Right renal cortex interstitium (tissue), 3 donors: Measurements from ENCODE around the gene ARHGAP24. TPM values are rescaled to one million over a fixed set of nuclear protein-coding genes. Genes with fewer than 3 reads are reported as not detected.
A peak's percentile ranks its signal among the peaks of the same experiment; 100 is the strongest.
"Not testable (repeated sequence)": the region's sequence is repeated elsewhere in the genome, so short reads cannot be mapped to it uniquely, and the experiment has no call there.

Experiments
- DNase-seq, 3 donors: peaks; one replicate each; pipeline ENCODE4 v3.0.0-alpha.2; 2013; ENCODE audit warnings: low read depth in 3 of 3, low spot score in 2 of 3
- polyA plus RNA-seq, 3 donors: library from polyadenylated mRNA; unstranded; fragments of 120-200 nt; gene quantifications; one replicate each; pipeline ENCODE4 v1.2.1, GENCODE V29; 2013; ENCODE audit not compliant: insufficient read length in 3 of 3

ARHGAP24 gene
- polyA plus RNA-seq, 3 donors = 130 to 142 (median 138) TPM

DNA sequence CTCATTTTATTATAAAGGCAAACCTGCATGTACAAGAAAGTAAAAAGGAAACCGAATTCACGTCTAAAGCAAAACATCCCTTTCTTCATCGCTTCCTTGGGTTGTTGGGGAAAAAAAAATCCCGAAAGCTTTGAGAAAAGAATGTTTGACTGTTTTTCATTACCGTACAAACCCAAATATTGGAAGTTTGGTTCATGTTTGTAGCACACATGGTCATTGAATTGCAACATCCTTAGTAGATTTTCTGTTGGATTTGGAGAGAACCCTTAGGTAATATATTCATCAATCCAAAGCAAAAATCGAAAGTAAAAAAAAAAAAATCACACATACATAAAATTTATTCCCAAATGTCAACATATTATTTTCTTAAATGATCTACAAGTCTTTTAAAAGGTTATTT is 464.6 kb downstream of the ARHGAP24 start:
- no peak for DNase-seq

DNA sequence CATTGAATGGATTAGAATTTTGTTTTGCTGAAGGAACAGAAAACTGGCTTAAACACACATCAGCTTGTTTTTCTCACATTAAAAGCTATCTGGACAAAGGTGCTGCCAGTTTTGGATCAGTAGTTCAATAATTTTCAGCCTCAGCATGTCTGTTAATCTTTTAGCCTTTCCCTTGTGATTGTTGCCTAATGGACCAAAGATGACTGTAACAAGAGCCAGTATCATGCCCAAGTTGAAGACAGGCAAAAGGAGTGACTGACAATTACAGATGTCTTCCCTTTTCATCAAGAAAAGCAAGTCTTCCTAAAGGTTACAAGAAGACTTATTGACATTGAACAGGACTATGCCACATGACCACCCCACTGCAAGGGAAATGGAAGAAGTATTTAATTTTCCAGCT is 465.2 kb downstream of the ARHGAP24 start:
- no peak for DNase-seq

DNA sequence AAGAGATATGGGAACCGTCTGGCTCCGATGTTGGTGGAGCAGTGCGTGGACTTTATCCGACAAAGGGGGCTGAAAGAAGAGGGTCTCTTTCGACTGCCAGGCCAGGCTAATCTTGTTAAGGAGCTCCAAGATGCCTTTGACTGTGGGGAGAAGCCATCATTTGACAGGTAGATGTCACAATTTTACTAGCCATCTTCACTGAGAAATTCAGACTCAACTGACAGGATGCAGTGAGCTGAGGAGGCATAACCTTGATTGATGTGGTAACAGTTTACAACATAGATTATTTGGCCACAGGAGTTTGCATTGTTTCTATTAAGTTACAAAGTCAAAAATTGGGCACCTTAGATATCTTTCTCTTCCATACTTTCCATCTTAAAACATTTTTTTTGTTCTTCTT is 467.2 kb downstream of the ARHGAP24 start:
- no peak for DNase-seq

DNA sequence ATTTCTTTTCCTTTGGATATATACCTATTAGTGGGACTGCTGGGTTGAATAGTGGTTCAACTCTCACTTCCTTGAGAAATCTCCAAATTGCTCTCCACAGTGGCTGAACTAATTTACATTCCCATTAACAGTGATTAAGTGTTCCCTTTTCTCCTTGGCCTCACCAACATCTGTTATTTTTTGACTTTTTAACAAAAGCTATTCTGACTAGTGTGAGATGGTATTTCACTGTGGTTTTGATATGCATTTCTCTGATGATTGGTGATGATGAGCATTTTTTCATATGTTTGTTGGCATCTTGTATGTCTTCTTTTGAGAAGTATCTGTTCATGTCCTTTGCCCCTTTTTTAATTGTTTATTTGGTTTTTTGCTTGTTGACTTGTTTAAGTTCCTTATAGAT is 471.9 kb downstream of the ARHGAP24 start:
- DNase-seq = no peak

DNA sequence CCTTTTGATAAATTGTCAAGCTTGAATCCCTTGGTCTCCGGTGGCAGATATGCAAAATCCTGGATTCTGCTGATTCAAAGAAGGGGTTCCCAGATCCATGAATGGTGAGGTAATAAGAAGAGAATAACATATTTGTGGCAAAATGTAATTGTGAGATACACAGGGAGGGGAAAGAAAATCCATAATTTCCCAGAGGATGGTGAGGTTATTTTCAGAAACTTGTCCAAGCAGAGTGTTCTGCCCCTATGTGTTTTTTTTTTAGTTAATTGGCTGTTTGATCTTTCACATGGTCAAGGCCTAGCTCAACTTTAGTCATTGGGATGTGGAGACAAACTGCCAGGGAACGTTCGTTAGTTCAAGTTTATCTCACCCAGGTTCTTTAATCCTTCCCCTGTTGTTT is 476.1 kb downstream of the ARHGAP24 start:
- DNase-seq = no peak

DNA sequence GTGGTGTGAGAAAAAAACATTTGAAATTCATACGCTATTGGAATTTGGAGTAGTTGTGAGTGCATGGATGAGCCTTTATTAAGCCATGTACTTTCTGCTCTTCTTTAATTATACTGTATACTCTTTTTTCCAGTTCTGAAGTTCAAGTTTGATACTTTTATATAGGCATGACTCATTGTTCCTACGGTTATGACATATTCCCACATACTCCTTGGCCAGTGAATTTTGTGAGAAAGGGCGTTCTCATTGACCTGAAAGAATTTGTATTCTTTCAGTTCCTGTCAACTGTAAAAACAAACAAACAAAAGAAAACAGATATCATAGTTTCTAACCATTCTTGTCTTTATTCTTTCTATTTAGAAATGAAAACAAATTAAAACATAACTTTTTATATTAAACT is 477.6 kb downstream of the ARHGAP24 start:
- no peak for DNase-seq

DNA sequence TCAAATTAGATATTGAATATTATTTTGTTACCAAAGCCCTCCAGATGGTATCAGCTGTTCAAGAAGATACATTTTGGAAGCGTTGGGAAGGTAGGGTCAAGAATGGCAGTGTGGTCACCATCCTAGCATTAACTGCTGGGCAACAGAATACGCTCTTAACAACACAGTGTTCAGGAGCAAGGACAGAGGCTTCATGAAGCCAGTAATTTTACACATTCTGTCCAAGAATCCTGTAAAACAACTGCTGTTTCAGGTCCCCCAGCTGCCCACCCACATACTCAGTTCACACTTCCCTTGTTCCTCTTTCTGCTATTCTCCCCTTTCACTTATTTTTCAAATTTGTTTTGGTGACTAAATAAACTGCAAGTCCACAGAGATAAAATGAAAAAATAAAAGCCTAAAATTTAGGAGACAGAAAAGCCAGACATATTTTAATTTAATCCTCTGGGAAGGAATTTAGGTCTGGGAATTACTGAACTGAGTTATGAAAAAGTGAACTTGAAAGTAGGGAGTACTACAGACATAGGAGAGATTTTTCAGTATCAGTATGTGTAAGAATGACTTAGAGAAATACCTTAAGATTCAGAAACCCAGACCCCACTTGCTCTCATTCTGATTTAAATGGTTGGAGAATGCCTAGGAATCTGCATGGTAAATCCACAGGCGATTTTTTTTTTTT is 478.2 kb downstream of the ARHGAP24 start:
- no peak for DNase-seq

DNA sequence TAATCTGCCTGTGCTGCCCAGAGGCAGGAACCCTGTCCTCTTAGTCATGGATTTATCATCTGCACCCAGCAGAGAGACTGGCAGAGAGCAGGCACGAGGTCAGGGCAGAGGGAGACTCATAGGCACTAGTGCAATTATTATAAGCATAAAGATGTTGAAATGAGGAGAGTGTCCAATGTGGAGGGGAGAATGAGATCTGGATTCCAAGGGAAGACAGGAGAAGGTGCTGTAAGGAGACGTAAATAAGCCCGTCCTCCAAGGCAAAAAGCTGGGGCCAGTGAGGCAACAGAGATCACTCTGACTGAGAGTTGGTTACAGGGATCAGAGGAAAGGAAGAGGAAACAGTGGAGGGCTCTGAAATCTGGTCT is 478.7 kb downstream of the ARHGAP24 start:
- no peak for DNase-seq

DNA sequence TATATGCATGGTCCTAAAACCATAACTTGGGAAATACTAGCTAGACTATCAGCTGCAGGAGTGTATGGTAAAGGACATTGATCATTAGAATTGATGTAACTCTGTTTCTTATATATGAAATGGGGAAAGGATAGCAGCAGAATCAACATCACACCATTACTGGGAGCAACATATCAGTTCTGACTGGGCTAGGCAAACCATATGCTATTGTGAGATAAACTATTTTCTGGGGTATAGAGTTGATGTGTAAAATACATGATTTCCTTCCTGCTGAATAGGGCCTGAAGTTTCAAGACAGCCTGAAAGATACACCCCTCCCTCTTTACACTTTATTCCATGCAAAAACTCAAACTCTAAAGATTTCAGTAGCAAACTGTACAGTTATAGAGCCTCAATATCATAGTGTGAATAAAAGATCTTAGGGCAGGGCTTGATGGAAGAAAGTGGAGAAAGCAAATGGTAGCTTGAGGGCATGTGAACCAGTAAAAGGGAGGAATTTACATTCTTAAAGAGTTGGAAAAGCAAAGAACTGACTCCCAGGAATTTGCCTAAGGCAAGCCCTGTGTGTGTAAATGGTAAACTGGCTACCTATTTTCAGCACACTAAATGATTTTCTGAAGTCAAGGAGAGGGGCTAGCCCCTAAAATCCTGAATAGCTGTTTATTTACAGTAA is 480.8 kb downstream of the ARHGAP24 start:
- DNase-seq = no peak

DNA sequence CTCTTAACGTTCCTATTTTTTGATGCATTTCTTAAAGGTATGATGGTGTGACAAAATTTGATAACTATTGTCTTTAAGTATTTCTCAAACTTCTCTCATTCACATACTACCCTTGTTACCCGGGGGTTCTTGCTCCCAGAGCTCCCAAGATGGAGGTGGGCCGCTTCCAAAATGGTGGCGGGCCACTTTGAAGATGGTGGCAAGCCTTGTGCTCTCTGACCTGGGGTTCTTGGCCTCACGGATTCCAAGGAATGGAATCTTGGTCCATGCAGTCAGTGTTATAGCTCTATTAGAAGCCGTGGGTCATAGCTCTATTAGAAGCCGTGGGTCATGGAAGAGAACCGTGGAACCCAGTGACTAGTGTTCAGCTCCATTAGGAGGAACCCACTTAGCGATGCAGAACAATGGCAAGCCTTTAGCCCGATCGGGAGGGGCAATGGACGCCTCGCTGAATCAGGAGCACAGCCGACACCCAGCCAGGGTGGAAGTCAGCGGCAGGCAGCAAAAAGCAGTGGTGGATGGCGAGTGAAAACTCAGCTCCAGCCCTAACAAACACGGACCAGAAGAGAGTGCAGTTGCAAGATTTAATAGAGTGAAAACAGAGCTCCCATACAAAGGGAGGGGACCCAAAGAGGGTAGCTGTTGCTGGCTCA is 481.5 kb downstream of the ARHGAP24 start:
- no peak for DNase-seq

DNA sequence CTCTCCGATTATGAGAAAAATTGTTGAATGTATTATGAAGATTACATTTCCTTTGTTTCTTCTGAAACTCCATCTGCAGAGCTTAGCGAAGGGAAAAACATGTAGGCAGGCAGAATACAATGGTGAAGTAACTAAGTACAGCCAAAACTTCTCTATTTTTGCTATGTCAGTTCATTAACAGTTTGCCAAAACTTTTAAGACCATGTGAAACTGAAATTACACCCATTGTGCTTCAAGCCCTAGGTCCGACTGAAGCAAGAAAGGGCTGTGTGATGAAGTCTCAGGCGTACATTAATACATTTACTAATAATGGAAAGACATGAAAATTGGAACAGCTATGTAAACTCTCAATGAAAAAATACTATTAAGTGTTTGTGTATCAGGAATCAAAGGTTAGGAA is 486.9 kb downstream of the ARHGAP24 start:
- DNase-seq = no peak

DNA sequence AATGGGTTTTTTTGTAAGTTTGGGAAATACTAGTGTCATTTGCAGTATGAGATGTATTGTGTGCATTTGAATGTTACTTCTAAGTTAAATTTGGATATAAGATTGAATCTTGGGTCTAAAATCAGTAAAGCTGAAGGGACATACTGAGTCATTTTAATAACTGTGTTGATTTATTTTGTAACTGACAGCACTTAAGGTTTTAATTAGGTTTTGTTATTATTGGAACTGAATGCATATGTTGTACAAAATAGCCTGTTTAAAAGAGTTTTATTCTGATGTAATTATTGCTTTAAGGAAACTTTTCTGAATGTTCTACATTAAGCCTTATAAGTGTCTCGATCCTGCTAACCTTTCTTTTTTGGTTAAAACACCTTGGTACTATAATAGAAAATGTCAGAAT is 488.3 kb downstream of the ARHGAP24 start:
- DNase-seq = no peak

DNA sequence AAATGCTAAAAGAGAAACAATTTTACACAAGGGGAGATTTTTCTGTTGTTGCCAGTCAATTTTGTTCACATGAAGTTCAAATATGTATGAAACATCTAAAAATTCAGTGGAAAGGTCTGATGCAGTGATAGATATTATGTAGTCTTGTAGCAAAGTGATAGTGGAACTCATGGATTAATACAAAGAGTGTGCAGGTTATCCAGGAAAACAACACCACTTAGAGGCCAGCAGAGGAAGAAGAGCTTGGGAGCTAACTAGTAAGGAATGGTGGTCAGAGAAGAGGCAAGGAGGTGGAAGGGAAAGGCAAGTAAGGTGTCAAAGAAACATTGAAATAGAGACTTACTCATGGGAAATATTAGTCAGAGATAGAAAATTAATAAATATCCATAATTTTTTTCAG is 489.3 kb downstream of the ARHGAP24 start:
- DNase-seq = no peak

DNA sequence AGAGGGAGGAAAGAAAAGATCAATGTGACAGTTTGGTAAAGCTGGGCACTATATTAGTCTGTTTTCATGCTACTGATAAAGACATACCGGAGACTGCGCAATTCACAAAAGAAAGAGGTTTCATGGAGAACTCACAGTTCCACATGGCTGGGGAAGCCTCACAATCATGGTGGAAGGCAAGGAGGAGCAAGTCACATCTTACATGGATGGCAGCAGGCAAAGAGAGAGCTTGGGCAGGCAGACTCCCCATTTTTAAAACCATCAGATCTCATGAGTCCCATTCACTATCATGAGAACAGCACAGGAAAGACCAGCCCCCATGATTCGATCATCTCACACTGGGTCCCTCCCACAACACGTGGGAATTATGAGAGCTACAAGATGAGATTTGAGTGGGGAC is 490.1 kb downstream of the ARHGAP24 start:
- DNase-seq = not testable (repeated sequence)

DNA sequence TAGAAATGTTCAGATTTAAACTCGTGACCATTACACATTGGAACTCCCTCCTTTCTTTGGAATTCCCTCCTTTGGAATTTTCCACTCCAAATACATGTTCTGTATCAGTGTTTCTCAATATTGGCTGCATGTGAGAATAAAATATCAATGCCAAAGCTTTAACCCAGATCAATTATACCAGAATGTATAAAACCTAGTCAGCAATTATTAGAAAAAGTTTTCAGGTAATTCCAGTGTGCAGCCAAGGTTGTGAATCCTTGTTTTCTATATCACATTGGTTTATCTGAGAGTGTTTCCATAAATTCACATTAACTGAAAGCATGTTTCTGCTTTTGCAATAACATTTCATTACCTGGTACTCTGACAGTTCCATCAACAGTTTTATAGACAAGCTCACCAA is 490.6 kb downstream of the ARHGAP24 start:
- no peak for DNase-seq

DNA sequence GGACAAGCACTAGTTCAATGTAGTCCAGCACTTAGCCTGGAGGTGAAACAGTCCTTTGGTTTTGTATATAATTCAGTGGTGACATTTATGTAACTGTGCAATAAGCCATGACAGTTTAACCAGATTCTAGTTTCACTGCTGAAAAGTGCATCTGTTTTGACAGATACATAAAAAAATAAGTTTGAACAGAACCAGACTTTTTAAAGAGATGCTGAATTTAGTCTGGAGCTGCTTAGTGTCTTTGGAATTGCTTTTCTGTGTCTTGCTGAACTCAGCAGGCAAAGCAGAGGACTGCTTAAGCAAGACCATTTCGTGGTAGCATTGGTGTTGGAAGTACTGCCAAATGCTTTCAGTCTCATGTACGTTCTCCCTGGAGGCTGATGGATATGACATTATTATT is 491.4 kb downstream of the ARHGAP24 start:
- no peak for DNase-seq

DNA sequence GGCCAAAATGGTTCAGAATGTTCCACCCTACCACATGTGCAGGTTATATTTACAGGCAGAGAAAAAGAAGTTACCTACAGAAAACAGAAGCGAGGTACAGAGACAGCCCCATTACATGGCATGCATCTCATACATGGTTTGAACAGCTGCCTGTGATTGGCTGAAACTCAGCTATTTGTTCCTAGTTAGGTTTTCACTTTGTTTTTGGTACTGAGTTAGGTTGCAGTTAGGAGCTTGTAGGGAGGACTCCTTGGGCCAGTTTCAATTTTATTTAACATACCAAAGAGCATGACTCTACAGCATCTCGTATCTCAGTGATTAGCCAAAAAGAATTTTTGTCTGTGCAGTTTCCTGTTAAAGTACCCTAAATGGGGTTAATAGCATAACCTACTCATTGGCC is 492.9 kb downstream of the ARHGAP24 start:
- DNase-seq = no peak

DNA sequence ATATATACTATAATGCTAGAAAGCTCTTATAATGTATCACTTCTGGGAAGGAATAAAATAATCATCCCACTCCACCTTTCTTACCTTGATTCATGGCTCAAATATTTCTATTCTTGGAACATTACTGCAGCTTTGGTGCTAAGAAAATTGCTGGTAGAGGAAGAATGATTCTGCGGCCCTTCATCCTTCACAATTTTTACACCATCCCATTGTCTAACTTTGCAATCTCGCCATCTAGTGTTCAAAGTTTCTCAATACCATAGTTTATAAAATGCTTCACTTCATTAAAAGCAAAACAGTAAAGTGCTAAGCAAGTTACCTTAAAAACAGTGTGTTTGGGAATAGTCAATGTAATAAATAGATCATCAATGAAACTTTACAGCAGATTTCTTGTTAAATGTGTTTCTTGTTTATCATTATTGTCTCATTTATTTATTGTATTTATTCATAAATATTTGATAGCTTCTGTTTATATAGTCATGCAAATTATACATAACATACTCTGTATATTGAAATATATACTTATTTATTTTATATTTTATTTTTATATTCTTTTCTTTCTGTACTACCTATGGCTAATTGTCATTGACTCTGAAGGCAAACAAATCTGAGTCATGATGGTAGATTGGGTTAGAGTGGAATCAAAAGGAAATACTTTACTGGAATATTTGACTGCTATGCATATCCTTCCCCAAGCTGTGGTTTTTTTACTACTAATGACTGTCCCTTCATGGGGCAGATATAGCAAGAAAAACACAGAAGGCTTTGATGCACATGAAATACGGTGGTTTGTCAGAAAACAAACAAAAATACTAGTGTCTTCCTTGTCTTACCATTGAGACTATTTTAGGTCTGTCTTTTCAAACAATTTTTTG is 494.2 kb downstream of the ARHGAP24 start:
- peak in 2 of 3 donors; percentile 59 to 60 for DNase-seq

DNA sequence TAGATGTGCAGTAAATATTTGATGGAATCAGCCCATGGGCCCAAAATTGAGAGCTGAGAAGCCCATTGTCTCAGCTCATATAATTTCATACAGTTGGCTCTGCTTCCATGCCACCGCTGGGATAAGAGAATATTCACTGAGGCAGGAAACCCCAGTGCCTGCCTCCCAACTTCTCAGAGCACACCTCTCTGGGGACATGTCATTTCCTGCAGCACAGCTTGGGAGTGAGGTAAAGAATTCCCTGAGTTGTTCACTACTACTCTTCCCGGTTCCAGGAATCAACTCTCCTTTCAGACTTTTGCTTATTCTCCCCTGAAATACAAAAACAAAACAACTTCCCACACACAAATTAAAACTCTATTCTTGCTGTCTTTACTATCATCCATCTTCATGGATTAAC is 495.6 kb downstream of the ARHGAP24 start:
- no peak for DNase-seq

DNA sequence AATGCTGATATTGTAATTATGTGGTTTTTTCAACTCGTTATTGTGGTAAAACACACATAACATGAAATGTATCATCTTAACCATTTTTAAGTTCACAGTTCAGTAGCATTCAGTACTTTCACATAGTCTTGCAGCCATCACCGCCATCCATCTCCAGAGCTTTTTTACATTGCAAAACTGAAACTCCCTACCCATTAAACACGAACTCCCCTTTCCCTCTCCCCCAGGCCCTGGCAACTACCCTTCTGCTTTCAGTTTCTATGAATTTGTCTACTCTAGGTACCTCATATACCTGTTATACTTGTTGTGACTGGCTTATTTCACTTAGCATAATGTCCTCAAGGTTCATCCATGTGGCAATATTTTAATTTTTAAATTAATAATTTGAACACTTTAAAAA is 504.3 kb downstream of the ARHGAP24 start:
- no peak for DNase-seq

DNA sequence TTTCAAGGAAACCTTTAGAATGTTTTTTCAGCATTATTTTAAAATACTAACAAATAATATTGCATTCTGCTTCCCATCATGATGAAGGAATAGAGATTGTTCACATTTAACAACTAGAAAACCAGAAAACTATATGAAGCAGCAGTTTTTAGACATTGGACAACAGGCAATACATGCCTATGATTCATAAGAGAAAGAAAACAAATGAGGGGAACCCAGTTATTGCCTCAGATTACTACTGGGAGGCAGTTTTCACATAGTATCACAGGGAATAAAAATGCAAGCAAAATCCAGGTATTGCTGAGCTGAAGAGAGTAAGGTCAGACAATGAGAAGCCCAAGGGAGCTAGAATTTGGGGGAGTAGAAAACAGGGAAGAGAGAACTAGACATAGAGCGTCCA is 511.3 kb downstream of the ARHGAP24 start:
- no peak for DNase-seq
